ENCODE results near the gene RYR1.
"Not testable (repeated sequence)": the region's sequence is repeated elsewhere in the genome, so short reads cannot be mapped to it uniquely, and the experiment has no call there.

The RYR1 gene

DNA sequence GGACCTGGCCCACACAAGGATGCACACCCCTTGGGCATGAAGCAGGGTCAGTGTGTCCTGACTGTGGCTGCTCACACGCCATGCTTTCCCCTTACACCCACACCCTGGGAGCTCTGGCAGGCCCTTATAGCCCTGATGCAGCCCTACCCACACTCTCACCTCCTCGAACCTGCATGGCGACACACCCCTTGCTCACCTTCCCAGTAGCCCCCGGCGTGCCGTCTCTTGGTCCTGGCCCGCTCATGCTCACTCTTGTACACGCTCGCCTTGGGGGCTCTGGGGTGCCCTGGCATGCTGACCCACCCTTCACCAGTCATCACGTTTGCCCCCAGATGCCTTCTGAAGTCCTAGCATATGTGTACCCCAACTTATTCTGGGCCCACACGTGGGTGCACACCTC is 128.2 kb downstream of the RYR1 start:
- DNase-seq (ENCODE audit: low read depth, low spot score), result no peak

DNA sequence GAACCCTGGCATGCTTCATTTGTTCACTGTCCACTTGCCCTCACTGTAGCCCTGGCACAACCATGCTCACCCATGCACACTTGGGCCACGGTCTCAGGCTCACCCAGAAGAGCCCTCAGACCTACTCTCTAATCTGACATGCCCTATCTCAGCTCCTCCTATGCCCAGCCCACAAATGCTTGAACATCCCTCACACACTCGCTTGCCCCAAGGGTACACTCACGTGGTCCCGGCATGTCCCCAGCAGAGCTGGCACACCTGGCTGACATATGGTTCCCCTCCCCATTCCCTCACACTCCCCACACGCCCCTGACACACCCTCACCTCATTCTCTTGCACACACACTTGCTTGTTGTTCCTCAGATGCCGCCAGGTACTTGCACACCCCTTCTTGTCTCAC is 128.6 kb downstream of the RYR1 start:
- DNase-seq (ENCODE audit: low read depth, low spot score), result no peak

DNA sequence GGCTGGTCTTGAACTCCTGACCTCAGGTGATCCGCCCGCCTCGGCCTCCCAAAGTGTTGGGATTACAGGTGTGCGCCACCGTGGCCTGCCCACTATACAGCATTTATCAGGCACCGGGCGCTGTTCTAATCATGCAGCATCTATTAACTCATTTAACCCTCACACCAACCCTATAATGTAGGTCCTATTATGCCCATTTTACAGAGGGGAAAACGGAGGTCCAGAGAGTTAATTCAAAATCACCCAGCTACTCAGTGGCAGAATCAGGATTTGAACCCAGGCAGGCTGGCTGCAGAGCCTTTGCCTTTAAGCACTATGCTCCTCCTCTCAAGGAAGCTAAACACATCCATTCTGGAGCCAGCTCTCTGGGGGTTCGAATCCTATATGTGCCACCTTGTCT is 130.0 kb downstream of the RYR1 start:
- no peak for DNase-seq (ENCODE audit: low read depth, low spot score)

DNA sequence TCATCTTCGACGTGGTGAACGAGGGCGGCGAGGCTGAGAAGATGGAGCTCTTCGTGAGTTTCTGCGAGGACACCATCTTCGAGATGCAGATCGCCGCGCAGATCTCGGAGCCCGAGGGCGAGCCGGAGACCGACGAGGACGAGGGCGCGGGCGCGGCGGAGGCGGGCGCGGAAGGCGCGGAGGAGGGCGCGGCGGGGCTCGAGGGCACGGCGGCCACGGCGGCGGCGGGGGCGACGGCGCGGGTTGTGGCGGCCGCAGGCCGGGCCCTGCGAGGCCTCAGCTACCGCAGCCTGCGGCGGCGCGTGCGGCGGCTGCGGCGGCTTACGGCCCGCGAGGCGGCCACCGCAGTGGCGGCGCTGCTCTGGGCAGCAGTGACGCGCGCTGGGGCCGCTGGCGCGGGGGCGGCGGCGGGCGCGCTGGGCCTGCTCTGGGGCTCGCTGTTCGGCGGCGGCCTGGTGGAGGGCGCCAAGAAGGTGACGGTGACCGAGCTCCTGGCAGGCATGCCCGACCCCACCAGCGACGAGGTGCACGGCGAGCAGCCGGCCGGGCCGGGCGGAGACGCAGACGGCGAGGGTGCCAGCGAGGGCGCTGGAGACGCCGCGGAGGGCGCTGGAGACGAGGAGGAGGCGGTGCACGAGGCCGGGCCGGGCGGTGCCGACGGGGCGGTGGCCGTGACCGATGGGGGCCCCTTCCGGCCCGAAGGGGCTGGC is 131.6 kb downstream of the RYR1 start:
- DNase-seq (ENCODE audit: low read depth, low spot score), result no peak

DNA sequence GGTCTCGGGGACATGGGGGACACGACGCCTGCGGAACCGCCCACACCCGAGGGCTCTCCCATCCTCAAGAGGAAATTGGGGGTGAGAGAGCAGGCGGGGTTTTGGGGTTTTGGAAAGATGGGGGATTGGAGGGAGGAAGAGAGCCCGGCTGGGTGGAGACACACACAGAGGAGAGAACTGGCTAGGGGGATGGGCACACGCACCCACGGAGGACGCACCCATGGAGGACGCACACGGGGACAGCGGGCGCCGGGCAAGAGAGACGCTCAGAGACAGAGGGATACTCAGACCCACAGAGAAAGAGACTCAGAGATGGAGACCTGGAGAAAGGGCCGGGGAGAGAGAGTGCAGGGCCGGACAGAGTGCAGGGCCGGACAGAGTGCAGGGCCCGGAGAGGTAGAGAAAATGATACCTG is 132.2 kb downstream of the RYR1 start:
- no peak for DNase-seq (ENCODE audit: low read depth, low spot score)

DNA sequence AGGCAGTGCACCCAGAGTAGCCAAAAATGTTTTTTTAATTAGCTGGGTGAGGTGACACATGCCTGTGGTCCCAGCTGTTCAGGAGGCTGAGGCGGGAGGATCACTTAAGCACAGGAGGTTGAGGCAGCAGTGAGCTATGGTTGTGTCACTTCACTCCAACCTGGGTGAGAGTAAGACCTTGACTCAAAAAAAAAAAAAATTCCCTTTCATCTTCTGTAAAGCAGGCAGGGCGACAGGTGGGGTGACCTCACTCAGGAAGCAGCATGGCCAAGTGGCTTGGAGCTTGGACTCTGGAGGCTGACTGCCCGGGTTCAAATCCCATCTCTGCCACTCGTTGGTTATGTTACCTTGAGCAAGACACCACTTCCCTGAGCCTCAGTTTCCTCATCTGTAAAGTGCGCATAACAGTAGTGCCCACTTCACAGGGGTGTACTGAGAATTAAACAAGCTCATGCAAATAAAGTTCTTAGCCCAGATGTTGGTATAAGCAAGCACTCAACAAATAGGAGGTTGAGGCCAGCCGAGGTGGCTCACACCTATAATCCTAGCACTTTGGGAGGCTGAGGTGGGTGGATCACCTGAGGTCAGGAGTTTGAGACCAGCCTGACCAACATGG is 136.0 kb downstream of the RYR1 start:
- no peak for DNase-seq (ENCODE audit: low read depth, low spot score)

DNA sequence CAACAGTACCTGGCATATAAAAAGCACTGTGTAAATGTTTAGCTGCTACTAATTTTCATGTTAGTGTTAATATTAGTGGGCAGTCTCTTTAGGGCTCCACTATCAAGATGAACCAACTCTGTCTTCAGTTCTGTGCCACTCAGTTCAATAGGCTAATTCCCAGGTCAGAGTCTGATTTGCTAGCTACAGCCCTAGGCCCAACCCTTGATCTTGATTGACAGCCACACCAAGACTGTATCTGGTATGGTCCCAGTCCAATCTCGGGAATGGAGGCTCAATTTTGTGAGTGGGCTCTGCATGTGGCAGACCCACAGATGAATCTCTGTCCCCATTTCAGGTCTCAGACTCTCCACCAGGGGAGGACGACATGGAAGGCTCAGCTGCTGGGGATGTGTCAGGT is 138.2 kb downstream of the RYR1 start:
- DNase-seq (ENCODE audit: low read depth, low spot score), result no peak

DNA sequence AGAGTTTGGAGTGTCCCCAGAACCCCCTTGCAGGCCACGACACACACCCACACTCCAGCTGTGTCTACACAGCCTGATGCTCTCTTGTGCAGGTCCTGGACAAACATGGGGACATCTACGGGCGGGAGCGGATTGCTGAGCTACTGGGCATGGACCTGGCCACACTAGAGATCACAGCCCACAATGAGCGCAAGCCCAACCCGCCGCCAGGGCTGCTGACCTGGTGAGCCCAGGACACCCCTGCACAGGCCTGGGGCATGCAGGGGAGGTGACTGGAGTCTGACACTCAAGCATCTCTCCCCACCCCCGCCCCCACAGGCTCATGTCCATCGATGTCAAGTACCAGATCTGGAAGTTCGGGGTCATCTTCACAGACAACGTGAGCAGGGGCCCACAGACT is 144.3 kb downstream of the RYR1 start:
- no peak for DNase-seq (ENCODE audit: low read depth, low spot score)

DNA sequence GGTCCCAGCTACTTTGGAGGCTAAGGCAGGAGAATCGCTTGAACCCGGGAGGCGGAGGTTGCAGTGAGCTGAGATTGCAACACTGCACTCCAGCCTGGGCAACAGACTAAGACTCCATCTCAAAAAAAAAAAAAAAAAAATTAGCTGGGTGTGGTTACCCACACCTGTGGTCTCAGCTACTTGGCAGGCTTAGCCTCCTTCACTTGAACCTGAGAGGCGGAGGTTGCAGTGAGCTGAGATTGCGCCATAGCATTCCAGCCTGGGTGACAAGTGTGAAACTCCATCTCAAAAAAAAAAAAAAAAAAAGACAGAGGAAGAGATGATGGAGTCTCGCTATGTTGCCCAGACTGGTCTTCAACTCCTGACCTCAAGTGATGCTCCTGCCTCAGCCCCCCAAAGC is 145.8 kb downstream of the RYR1 start:
- not testable (repeated sequence) for DNase-seq (ENCODE audit: low read depth, low spot score)

DNA sequence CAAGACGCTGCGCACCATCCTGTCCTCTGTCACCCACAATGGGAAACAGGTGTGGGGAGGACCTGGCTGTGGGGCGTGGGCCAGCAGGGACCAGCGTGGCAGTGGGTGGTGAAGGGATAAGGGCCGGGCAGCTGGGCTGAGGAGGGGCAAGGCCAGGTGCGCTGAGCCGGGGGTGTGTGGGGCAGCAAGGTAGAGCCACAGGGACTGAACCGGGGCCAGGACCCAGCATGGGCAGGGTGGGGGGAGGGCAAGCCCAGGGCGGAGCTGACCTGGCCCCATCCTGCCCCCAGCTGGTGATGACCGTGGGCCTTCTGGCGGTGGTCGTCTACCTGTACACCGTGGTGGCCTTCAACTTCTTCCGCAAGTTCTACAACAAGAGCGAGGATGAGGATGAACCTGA is 146.6 kb downstream of the RYR1 start:
- DNase-seq (ENCODE audit: low read depth, low spot score), result no peak

DNA sequence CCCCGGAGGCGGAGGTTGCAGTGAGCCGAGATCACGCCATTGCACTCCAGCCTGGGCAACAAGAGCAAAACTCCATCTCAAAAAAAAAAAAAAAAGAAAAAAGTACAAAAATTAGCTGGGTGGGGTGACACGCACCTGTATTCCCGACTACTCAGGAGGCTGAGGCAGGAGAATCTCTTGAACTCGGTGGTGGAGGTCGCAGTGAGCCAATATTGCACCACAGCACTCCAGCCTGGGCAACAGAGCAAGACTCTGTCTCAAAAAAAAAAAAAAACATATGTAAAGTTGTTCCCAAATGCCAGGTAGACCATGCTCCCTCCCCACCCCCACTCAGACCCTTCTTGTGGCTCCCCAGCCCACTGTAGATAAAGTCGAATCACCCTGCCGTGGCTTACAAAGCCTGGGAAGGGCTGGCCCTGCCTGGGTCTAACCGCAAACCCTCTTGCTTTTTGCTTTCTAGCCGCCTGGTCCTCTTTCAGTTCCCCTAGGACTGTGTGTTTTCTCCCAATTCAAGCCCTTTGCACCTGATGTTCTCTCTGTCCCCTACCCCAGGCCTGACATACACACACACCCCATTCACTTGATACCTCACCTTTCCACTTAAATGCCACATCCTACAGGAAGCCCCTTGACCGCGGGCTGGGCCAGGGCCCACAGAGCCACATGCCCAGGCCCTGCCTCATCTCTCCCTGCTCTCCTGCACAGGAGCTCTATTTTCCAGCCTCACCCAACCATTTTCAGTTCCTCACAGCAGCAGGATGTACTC is 149.9 kb downstream of the RYR1 start:
- no peak for DNase-seq (ENCODE audit: low read depth, low spot score)

DNA sequence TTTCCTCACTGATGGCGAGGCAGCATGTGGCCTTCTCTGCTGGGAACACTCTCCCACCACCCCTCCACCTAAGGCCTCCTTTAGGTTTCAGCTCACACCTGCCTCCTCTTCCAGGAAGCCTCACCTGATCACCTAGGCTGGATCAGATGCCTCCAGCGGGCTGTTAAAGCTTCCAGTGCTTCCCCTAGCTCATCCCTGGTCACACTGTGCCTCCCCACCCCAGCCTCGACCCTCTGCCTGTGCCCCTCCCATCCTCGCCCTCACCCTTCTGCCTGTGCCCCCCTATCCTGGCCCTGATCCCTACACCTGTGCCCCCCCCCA is 150.5 kb downstream of the RYR1 start:
- DNase-seq (ENCODE audit: low read depth, low spot score), result no peak

DNA sequence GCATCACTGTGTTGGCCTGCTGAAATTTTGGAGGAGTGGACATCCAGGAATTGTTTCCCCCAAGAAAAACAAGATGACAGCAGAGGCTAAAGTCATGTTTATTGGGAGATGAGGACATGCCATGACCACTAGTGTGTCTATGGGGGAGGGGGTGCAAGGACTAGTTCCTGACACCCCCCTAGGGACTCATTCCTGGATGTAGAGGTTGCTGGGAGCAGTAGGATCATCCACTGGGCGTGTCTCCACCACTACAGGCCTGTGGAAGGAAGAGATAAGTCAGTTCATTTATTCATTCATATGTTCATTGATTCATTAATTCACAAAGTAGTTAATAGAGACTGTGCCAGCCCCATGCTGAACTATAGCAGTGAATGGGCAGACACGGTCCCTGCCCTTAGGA is 154.1 kb downstream of the RYR1 start:
- DNase-seq (ENCODE audit: low read depth, low spot score), result no peak

DNA sequence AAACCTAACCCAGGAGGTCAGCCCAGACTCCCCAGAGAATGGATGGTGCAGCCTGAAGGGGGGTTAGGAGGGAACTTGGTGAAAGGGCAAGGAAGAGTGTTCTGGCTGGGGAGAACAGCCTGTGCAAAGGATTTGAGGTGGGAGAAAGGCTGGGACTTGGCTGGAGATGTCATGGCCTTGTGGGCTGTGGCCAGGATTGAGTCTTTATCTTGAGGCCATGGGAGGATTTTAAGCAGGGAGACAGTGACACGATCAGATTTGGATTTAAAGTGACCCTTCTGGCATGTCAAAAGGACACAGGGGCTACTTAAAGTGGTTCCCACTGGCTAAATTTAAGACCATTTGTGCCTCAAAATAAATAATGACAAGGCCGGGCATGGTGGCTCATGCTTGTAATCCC is 154.6 kb downstream of the RYR1 start:
- no peak for DNase-seq (ENCODE audit: low read depth, low spot score)

DNA sequence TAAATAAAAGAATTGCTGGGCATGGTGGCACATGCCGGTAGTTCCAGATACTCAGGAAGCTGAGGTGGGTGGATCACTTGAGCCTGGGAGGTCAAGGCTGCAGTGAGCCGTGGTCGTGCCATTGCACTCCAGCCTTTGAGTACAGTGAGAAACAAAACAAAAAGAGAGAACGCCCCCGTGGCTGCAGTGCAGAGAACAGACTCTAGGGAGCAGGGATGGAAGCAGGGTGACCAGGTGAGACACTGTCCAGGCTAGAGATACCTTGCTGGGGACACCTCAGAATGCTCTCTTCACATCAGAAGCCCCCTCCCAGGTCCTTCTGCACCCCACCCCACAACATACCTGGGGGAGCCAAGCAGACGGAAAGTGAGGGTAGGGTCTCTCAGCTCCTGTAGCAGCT is 159.4 kb downstream of the RYR1 start:
- DNase-seq (ENCODE audit: low read depth, low spot score), result no peak

DNA sequence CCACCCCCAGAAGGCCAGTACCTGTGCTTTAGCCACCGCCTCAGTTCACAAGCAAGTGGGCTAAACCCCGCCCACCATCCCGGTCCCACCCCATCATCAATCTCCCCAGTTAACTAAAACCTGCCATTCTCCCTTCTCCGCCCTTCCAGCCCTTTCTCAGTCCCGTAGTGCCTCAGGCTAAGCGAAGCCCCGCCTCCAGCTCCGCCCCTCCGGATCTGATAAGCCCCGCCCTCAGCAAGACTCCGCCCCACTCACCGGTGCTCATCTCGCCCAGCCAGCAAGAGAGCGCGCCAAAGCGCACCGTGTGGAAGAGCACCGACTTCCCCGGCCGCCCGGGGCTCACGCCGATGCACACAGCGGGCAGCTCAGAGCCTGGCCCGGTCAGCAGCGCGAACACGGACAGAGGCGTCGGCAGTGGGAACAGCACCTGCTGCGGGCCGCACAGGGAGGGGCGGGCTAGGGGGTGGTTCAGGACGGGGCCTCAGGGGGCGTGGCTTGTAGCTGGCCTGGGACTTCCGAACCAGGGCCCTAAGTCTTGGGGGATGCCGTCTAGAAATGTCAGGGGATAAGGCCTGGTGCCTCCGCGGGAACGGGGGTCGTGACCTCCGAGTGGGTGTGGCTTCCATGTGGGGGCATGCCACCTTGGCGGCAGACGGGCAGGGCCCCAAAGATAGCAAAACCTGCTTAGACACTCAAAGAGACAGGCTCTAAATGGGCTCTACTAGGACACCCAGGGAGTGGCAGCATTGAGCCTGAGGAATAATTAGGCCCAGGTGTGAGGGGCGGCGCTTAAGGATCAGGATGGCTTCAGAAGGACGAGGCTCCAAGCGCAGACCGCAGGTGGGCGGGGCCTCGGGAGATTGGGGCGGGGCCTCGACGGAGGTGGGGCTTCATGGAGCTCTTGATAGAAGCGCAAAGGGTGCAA is 162.8 kb downstream of the RYR1 start:
- DNase-seq (ENCODE audit: low read depth, low spot score), result no peak

DNA sequence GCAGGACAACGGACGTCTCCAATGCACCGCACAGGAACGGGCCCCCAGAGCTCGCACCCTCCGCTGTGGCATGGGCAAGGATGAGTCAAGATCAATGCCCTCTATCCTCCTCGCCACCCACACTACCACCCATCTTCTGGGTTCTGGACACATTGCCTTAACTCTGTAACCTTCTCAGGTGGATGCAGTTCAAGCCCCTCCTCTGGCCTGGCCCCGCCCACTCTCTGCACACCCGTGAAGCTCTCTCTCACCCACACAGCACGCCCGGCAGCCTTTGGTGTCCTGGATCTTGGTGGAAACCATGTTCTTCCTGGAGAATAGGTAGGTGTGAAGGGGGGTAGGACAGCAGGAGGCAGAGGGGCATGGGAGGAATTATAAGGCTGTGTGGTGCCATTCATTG is 163.6 kb downstream of the RYR1 start:
- DNase-seq (ENCODE audit: low read depth, low spot score), result no peak

DNA sequence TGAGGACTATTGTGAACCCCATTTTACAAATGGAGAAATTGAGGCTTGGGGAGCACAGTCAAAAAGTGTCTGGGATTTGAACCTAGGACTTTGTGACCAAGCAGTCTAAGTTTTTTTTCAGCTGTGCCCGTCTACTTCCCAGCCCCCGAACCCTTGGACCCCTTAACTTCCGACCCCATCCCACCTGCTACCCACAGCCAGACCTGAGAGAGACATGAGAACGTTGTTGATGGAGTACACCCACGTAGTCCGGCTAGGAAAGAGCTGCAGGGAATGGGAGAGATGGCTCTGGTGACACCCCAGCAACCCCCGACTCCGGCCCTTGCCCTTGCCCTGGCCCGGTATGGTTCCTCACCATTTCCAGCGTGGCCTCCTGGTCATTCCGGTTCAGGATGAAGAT is 166.2 kb downstream of the RYR1 start:
- DNase-seq (ENCODE audit: low read depth, low spot score), result no peak

DNA sequence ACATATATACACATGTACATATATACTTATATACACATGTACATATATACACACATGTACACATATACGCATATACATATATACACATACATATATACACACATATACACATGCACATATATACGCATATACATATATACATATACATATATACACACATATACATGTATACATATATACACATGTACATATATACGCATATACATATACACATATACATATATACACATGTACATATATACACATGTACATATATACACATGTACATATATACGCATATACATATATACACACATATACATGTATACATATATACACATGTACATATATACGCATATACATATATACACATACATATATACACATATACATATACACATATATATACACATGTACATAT is 169.4 kb downstream of the RYR1 start:
- not testable (repeated sequence) for DNase-seq (ENCODE audit: low read depth, low spot score)

DNA sequence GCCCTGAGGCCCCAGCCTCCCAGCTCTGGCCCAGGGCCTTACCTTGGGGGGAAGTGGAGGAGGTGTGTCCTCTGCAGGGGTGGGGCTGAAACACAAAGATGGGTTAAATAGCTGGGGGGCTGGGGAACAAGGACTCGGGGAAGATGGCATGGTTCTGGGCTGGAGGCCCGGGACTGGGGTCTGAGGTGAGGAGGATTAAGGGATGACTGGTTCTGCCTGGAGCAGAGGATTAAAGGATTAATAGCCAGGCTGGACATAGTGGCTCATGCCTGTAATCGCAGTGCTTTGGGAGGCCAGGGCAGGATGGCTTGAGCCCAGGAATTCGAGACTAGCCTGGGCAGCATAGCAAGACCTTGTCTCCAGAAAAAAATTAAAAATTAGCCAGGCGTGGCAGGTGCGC is 172.6 kb downstream of the RYR1 start:
- no peak for DNase-seq (ENCODE audit: low read depth, low spot score)

DNA sequence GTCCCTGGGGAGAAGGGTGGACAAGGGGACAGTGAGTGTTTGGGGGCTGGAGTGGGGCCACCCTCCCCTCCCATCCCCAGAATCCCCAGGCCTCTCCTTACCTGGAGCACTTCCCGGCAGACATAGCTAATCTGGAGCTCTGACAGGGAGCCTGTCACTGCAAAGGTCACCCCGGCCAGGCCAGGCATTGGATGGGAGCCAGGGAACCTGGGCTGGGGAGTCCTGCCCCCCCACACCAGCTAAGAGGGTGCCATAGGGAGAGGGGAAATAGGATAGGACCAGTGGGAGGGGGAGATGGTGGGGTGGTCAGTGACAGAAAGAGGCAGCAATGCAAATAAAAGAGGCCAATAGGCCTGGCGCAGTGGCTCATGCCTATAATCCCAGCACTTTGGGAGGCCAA is 180.8 kb downstream of the RYR1 start:
- no peak for DNase-seq (ENCODE audit: low read depth, low spot score)

DNA sequence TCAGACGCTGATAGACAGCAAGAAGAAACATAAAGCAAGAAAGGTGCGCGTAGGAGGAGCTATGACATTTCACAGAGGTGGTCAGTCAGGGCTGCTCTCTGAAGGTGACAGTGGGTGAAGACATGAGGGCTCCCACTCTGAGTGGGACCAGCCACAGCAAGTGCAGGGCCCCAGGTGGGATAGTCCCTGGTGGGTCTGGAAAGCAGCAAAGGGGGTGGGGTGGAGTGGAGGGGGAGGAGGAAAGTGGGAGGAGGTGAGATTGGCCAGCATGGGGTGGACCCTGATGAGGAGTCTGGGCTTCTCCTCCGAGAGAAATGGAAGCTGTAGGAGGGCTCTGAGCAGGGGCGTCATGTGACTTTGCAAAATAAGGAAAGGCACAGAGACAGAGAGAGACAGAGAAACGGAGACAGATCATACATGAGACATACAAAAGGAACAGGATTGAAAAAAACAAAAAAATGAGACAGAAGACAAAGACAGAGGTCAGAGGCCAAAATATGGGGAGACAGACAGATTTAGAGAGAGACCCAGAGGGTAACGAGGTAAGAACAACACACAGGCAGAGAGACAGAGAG is 181.6 kb downstream of the RYR1 start:
- no peak for DNase-seq (ENCODE audit: low read depth, low spot score)
